Posterior vena cava (tissue), 2 donors: ENCODE data around the gene ABHD15. TPM values are rescaled to one million over a fixed set of nuclear protein-coding genes. Genes with fewer than 3 reads are reported as not detected.
A peak's percentile ranks its signal among the peaks of the same experiment; 100 is the strongest.

Source experiments
- DNase-seq: peaks from one replicate; pipeline ENCODE4 v3.0.0-alpha.2; 2020; ENCODE audit warnings: low spot score
- intact Hi-C, 2 donors: fragments of 100-400 bp; cut with DNase I; formaldehyde crosslinking; loops; one replicate each; pipeline versions ENCODE4 v1.14.1 to v1.14.2; 2022 to 2023
- total RNA-seq, 2 donors: library from RNA; stranded (reverse); fragmentation: NEBNext Ultra II Directional; extraction: Animal tissue kit (Norgen Biotek cat#: 25700); gene quantifications; one replicate each; pipeline ENCODE4 v1.2.1, GENCODE V29; 2021
- donor health status: DM: yes; HTN: yes; CAD: no.
- donor health status: DM: yes; HTN: yes; CAD: no.

ABHD15 gene
- total RNA-seq, 2 donors from 2014 or later, result 4.5 to 5.9 TPM

DNA sequence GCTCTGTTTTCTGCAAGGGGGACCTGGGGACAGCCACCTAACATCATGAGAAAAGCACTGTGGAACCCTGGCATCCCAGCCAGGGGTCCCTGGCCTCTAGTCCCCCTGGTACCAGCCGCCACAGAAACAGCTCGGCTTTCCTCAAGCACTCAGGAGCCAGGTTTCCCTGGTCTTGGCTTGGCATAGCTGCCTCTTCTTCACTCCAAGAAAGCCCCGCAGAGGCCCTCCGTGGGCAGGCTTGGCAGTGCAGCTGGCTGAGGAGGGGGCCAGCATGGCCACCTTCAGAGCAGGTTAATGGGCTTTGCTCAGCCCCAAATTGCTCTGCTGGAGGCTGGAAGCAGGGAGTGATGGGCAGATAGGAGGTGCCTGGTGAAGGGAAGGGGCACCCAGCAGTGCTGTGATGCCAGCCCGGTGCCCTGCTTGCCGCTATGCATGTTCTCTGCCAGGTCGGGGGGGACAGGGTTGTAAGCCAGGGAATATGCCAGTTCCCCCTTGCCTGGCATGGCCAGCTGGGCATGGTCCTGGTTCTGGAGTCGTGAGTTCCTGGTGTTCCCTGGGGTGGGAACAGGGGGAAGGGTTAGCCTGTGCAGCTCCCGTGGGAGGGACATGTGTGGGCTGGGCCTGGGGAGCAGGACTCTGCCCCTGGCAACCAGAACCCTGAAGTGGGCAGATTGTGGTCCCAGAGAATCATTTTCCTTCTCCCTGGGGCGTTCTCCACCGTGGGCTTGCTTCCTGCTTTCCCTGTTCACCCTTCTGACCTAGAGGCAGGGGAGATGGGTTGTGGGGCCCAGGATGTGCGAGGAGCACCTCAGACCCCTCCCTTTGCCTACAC, 29.3 kb upstream of the ABHD15 start:
- no peak for DNase-seq
- intact Hi-C loops, result no loop called here

DNA sequence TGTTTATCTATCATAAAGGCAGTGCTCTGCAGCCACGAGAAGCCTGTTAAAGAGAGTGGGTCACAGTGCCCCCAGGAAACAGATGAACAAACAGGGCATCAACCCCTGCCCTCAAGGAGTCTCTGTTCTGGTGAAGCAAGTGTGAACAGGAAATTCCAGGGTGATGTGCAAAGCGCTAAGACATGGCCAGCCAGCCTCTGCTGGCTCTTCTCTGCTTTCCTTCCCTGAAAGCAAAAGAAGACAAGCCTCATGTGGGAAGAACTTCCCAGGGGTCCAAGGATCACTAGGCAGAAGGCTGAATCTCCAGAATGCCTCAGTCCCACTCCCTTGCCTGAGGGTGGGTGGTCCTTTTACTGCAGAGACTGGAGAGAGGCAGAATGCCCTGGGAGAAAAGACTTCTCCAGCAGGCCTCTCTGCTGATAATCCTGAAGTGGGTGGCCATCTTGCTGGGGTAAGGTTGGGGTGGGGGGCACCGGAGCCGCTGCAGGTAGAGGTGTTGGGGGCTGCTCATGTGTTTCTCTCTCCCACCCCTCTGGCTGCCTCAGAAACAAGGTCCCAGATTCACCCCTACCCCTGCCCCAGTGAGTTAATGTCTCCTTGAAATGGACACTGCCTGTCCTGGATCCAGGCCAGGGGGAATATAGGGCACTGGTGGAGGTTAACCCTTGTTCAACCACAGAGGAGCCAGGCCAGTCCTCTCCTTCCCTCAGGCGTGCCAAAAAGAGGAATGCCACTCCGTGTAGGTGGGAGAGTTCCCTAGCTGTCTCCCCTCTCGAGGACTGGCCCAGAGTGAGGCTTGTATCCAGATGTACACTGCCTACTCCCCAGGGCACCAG, 28.5 kb upstream of the ABHD15 start:
- intact Hi-C loops, result no loop called here
- no peak for DNase-seq

DNA sequence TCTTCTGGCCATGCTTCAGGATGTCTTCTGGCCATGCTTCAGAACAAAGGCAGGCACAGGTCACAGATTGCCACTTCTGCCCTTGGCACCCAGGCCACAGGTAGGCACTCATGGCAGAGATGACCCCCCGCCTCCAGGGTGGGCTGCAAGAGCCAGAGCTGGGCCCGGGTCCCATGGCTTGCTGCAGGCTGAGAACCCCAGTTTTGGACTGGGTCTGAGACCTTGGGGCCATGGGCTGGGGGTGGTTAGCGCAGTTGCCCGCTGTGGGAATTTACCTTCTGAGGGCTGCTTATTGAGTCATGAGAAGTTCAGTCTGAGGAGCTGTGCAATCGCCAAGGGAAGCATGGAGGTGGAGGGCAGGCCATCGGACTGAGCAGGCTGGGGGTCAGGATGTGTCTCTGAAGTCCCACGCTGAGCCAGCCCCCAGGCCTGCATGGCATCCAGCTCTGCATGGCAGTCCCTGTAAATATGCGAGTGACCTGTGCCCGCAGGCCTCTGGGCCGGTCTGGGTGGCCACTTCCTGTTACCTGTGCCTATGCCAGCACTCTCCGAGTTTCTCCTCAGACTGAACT, 27.8 kb upstream of the ABHD15 start:
- intact Hi-C loops, result no loop called here
- no peak for DNase-seq

DNA sequence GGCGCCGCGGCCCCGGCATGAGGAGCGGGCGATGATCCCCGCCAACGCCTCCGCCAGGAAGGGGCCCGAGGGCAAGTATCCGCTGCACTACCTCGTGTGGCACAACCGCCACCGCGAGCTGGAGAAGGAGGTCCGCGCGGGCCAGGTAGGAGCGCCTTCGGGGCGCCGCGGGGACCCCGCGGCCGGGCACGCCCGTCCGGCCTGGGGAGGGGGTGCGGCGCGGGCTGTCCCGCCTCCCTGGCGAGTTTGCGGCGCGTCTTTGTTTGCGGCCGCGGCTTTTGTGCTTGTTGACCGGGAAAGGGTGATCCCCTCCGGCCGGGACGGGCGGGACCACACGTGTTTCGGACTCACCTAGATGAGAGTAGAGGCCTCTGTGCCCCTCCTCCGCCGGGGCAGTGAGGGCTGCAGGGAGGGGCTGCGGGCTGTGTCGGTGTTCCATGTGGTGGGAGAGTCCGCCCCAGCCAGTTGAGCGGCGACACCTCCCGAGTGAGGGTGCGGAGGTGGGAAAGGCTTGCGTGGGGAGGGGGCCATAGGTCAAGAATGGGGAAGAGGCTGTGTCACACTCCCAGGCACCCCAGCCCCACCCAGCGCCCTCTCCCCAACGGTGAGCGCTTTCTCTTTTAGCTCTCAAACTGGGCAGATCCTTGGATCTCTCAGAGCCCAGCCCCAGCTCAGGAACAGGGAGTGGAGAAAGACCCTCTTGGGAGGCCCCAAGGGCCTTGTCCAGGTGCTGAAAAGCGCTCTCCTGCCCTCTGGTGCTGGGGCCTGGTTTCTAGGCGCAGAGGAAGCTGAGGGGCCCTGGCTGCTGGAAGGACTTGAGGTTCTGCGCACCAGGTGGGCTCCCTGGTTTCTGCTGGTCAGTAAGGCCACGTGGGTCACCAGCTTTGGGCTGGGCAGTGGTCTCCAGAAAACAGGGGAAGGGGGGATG, 27.0 kb upstream of the ABHD15 start:
- intact Hi-C loops, result no loop called here
- no peak for DNase-seq

DNA sequence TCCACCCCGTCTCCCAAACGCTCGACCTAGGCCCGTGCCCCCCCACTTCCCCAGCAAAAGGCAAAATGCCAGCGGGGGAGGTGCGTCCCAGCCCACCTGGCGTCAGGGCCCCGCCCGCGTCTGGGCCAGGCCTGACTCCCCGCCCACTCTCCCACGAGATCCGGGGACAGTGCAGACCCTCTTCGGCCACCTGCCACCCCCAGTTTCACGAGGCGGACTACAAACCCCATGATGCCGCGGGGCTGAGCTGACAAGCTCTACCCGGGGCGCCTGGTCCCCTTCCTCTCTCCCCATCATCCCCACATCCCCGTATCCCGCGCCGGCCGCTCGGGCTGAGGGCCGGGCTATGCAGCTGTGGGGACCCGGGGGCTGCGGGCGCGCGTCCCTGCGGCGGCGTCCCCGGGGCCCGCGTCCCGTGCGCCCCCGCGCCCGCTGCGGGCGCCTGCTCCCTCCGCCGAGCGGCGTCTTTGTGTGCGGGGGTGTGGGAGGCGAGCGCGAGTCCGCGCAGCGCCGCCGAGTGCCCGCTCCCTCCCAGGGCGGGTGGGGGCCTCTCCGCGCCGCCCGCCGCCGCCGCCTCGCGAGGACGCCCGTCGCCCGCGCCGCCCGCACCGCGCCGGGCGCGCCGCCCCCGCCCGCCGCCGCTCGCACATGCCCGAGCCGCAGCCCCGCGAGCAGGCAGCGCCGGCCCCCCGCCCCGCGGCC, 26.2 kb upstream of the ABHD15 start, which contains the start of gene ANKRD13B:
Gene ANKRD13B, plus strand, starts transcription at position 283 of the 702 bp plus-strand sequence. CDS start 490 bp downstream, outside the sequence.
- no peak for DNase-seq
- intact Hi-C loops, result no loop called here

DNA sequence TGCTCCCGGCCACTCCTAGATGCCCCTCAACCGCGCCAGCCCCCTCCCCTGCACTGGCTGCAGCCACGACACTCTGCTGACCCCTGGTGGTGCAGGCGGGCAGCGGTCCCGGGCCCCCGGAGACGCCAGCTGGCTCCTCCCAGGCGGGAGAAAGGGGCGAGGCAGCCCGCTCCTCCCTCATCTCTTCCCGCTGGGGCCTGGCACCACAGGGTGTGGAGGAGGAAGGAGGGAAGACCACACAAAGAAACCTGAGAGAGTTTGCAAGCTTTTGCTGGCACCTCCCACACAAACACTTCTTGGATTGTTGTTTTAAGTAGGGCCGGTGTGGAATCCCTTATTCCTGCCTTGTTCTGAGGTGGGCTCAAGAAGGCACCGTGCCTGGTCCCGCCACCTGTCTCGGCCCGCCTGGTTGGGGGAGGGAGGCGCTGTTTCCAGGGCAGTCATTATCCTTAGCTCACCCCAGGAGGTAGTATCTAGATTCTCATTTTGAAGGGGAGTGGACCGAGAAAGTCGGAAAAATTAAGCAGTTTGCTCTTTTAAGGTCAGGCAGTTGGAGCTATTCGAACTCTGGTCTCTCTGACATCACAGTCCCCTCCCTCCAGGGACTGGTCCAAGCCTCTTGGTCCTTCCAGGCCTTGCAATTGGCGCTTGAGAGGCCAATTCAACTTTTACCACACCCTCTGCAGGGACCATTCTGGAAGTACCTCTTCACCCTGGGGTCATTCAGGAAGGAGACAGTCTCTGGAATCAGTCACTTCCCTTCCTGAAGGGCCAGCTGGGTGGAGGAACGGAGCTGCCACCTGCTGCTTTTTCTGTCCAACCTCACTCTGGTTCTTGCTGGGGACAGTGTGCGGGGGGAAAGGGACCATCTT, 25.1 kb upstream of the ABHD15 start:
- DNase-seq, result peak; percentile 95
- intact Hi-C loops, result no loop called here

DNA sequence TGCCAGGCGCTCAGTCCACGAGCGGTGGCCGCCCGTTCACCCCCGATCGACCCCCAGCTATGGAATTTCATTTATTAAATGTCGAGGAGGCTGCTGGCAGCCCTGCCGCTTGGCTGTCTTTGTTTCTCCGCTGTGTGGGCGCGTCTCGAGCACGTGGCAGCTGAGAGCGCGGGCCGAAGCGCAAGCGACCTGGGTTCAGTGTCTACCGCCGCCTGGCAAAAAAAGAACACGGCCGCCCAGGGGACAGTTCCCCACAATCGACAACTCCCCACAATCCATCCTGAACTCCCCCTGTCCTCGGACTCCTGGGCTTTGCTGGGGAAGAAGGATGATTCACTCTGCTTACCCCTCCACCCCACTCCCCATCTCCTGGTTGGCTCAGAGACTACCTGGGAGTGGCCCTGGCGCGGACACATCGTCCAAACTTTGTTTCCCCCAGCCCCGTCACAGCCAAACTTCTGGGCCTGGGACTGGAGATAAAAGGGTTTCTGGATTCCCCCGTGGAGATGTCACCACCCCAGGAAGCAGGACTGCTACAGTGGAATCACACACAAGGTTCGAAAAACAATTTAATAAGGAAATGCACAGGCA, 24.4 kb upstream of the ABHD15 start:
- DNase-seq, result peak; percentile 93
- intact Hi-C loops, result no loop called here

DNA sequence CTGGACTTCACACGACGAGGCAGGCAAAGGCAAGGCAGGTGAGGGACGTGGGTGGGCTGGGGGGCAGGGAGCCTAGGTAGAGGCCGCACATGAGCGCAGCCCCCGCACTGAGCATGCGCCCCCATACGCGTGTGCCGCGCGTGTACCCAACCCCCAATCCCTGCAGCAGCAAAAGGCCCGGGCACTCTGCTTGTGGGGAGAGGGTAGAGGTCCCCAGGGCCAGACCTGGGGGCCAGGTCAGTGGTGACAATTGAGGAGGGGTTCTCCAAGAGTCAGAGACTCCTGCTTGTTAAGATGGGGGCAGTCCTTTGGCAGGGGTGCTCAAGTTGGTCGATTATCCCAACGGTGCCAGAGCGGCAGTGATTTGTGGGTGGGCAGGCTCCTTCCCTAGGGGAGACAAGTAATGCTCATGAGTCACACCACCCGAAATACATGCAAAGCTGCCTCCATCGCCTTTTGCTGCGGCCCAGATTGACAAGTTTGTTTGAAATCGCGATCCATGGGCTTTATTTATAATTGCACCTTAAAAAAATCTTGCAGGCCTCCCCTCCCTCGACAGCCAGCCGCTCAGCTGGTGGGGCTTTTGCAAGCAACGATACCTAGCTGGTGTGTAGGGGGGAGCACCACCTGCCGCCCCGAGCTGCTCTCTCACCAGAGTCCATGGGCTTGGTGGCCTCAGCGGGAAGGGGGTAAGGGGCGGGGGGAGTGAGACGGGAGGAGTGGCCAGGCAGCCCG, 23.7 kb upstream of the ABHD15 start:
- intact Hi-C loops, result no loop called here
- no peak for DNase-seq

DNA sequence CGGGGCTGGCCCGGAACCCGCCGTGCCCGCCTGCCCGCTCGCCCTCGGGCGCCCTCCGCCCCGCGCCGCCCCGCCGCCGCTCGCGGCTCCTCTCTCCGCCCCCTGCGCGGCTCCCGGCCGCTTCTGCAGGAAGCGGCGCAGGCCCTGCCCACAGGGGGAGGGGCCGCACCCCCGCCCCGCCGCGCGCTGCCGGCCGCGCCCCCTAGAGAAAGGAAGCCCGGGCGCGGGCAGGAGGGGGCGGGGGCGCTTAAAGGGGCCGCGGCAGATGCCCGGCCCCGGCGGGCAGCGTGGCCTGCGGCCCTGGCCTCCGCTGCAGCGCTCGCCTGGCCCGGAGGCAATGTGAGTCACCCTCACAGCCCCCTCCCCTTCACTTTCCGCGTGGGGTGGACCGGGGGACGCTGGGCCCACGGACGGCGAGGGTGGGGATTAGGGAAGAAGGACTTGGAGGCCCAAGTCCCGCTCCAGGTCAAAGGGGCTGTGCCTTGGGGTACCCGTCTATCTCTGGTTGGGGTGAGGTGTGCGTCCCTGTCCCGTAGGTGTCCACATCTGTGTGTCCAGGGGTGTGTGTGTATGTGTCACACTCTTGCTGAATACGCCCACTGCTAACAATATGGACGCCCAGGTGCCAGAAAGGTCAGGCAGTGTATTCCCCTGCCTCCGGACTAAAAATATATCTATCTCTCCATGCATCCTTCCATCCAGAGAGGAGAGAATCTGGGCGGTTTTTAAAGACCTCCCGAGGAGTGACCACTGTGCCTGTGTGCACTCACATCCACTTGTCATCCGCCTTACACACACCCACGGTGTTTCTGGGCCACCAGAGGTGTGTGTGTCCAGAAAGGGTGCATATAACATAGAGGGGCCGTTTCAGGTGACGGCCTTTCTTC, 22.9 kb upstream of the ABHD15 start, which contains the start of gene GIT1:
Gene GIT1, minus strand, starts transcription at position 125 of the 887 bp plus-strand sequence. CDS start 270 bp downstream, outside the sequence.
- peak; percentile 94 for DNase-seq
- intact Hi-C loops, result no loop called here

- no peak for DNase-seq
- intact Hi-C loops, result no loop called here
Measured at GRCh38 chr17:29588562-29589411, 21.9 kb upstream of the ABHD15 start.

- no peak for DNase-seq
- intact Hi-C loops, result no loop called here
Measured at GRCh38 chr17:29588017-29588561, 21.3 kb upstream of the ABHD15 start.

- no peak for DNase-seq
- intact Hi-C loops, result no loop called here
Measured at GRCh38 chr17:29587591-29587990, 20.8 kb upstream of the ABHD15 start.

DNA sequence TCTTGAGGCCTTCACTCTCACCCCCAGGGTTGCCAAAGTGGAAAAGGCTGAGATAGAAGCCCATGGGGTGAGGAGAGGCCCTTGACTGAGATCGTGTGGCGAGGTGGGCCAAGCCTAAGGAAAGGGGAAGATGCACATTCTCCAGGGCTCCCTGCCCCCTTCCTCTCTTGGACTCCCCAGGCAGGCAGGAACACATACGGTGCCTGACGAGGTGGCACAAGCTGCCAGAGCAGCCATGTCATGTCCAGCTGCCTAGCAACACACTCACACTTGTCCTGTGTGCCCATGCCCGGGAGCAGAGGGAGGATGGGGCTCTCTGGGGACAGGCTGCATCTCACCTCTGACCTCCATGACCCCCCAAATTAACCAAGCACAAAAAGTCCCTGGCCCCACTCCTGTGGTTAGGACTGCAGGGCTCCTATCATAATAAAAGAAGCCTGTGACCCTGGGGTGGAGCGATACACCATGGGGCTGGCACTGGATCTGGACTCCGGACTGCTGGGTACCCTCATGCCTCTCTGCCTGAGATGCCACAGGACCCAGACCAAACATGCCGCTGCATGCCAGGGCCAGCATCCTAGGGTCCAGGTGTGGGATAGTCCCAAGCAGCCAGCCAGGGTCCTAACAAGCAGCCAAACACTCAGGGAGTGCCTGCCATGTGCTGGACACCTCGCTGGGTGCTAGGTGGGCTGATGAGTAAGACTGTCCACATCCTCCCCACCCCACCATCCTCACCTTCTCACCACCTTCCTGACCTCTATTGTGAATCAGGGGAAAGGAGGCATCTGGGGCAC, 20.0 kb upstream of the ABHD15 start:
- DNase-seq, result no peak
- intact Hi-C loops, result no loop called here
